Subcutaneous adipose tissue (tissue), 4 donors: ENCODE data around the gene MAPKAPK5. TPM values are rescaled to one million over a fixed set of nuclear protein-coding genes. Genes with fewer than 3 reads are reported as not detected.

Source experiments
- CTCF ChIP-seq: fragments of 450-650 bp; IDR thresholded peaks from one replicate; pipeline ENCODE4 v1.5.1; 2016; ENCODE audit warnings: low read depth, mild to moderate bottlenecking, control low read depth, antibody characterized with exemption, moderate library complexity
- total RNA-seq, 4 donors: library from RNA; depleted of rRNA; stranded (reverse); fragments of >200 nt; gene quantifications; one replicate each; pipeline ENCODE4 v1.1.0, GENCODE V29; 2016

The MAPKAPK5 gene
- total RNA-seq, 4 donors from 2014 or later, result 31.9 to 52.2 (median 43.1) TPM

- no peak for TF ChIP-seq CTCF
These were observed 39.7 kb downstream of the MAPKAPK5 start for GRCh38 chr12:111881716-111882115.

- no peak for TF ChIP-seq CTCF
These were observed 44.9 kb downstream of the MAPKAPK5 start for GRCh38 chr12:111886662-111887545.

GRCh38 chr12:111887926-111888745 lies 46.1 kb downstream of the MAPKAPK5 start:
- no peak for TF ChIP-seq CTCF

GRCh38 chr12:111893287-111893686 lies 51.3 kb downstream of the MAPKAPK5 start:
- TF ChIP-seq CTCF, result no peak

- TF ChIP-seq CTCF, result no peak
These were observed 52.5 kb downstream of the MAPKAPK5 start for GRCh38 chr12:111894556-111894955.

- TF ChIP-seq CTCF, result no peak
These were observed 59.2 kb downstream of the MAPKAPK5 start for GRCh38 chr12:111901182-111901581.

GRCh38 chr12:111904446-111904975 lies 62.5 kb downstream of the MAPKAPK5 start:
- no peak for TF ChIP-seq CTCF
